Ramos (cell line): ENCODE results near the gene LRFN4.
"Not testable (repeated sequence)": the region's sequence is repeated elsewhere in the genome, so short reads cannot be mapped to it uniquely, and the experiment has no call there.

Experiments
- in situ Hi-C: fragments of 300-500 bp; cut with MboI; formaldehyde crosslinking; loops from one replicate; pipeline ENCODE4 v1.14.3; 2022; ENCODE audit warnings: low sequenced_read_pairs; ENCODE audit not compliant: unreplicated experiment

Gene LRFN4

DNA sequence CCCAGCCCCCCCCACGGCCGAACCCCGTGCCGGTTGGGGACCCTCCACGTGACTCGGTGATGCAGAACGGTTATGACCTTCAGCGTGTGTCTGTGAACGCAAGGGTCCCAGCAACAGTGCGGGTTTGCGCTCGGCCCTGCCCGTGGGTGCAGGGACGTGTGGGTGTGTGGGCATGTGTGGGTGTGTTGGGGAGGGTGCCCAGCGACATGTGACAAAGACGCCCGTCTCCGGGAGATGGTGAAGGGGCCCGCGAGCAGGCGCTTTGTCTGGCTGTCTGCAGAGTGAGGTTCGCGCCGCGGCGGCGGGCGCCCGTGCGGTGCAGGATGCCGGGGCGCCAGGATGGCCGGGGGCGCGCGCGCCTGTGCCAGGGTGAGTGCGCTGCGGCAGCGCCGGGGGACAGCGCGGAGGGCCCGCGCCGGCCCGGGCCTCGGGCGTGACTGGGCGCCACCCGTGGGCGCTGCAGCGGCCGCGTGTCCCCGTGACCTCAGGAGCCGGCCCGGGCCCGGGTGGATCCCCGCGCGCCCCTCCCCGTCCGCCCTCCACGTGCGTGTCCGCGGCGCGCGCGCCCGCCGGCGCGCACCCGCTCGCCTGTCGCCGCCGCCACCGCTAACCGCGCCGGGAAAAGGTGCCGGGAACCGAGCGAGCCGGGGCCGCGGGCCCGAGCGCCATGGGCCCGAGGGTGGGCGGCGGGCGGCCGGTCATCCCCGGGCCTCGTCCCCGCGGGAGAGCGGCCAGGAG, at the start of gene LRFN4:
LRFN4 (plus strand) TSS at position 569 of the 738 bp plus-strand sequence. CDS start 681 bp downstream, outside the sequence.
- in situ Hi-C loops = no loop called here

GRCh38 chr11:66809592-66809991, 47.3 kb upstream of the LRFN4 start:
- in situ Hi-C loops = no loop called here

- in situ Hi-C loops = no loop called here
These were observed 46.2 kb upstream of the LRFN4 start for GRCh38 chr11:66810576-66811185.

- in situ Hi-C loops = no loop called here
These were observed 42.2 kb upstream of the LRFN4 start for GRCh38 chr11:66814678-66815077.

- in situ Hi-C loops = no loop called here
These were observed 41.2 kb upstream of the LRFN4 start for GRCh38 chr11:66815646-66816045.

DNA sequence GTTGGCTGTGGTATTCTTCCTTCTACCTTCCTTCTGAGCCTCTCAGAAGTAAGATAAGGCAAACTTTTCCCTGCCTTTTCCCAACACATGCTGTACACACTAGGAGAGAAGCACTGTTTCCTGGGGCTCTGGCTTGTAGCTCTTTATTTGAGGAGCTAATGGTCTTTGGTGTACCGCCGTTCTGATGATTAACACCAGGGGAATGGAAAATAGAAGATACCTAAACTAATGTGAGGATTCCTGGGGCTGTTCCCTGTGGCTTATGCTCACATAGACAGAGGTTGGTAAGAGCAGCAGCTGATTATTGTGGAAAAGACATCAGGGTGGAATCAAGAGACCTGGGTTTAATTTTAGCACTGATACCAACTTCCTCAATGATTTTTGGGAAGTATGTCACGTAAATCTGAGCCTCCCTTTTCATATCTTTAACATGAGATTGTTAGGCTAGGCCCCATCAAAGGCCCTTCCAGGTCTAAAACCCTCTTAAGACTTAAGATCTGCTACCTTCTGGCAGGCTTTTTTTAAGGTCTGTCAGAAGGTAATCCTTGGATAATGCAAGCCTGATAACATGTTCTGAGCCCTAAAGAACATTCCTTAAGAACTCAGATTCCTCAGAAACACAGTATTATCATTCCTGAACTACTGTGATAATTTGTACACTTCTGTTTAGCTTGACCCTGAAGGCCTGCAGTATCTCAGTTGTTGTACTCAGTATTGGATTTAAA, 38.5 kb upstream of the LRFN4 start:
- in situ Hi-C loops = no loop called here

DNA sequence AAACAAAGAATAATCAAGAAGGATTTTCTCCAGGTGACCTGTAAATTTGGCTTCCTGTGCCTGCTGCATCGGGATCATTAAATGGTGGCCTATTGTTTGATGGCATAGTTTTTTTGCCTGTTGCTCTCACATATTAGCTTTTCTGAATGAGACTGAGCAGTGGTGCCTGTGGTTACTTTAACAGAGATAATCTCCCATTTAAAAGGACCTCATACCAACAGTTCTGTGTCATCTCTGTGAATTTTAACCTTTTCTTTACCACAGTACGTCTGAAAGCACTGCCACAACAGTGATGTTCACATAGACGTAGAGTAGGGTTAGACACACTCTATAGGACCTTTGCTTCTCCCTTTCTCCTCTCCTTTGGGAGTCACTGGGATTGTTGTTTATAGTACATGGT, 36.5 kb upstream of the LRFN4 start:
- in situ Hi-C loops = no loop called here

GRCh38 chr11:66820901-66821300, 36.0 kb upstream of the LRFN4 start:
- in situ Hi-C loops = no loop called here

- in situ Hi-C loops = no loop called here
These were observed 33.2 kb upstream of the LRFN4 start for GRCh38 chr11:66823700-66824099.

DNA sequence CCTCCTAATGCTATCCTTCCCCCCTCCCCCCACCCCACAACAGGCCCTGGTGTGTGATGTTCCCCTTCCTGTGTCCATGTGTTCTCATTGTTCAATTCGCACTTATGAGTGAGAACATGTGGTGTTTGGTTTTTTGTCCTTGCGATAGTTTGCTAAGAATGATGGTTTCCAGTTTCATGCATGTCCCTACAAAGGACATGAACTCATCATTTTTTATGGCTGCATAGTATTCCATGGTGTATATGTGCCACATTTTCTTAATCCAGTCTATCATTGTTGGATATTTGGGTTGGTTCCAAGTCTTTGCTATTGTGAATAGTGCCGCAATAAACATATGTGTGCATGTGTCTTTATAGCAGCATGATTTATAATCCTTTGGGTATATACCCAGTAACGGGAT, 32.3 kb upstream of the LRFN4 start:
- in situ Hi-C loops = not testable (repeated sequence)

DNA sequence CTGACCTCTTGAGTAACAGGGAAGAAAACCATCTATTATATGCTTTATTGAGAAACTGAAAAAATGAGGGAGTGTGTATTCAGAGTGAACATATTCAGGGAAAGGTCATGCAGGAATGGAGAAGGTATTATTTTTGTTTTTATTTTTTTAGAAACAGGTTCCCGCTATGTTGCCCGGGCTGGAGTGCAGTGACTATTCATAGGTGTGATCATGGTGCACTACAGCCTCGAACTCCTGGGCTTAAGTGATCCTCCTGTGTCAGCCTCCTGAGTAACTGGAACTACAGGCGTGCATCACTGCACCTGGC, 22.4 kb upstream of the LRFN4 start:
- in situ Hi-C loops = loop anchor here (5.0 kb wide), 1 partner anchor 142 kb away; no protein-coding TSS in a partner anchor

DNA sequence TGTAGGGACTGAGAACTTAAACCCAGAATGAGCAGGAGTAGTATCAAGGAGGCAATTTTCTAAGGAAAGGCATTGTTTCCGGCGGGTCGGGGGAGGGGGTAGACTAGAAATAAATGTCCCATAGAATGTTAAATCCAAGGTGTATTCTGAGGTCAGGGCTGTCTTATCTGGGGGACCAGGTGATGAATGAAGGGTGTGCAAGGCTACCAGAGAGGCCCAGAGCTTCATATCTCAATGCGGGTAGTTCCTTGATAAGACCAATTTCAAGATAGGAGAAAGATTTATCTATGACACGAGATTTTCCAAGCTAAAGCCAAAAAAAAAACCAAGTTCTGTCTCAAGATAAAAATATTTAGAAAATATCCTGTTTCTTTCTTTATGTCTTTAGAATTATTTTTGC, 21.9 kb upstream of the LRFN4 start:
- in situ Hi-C loops = loop anchor here (5.0 kb wide), 1 partner anchor 143 kb away; no protein-coding TSS in a partner anchor

DNA sequence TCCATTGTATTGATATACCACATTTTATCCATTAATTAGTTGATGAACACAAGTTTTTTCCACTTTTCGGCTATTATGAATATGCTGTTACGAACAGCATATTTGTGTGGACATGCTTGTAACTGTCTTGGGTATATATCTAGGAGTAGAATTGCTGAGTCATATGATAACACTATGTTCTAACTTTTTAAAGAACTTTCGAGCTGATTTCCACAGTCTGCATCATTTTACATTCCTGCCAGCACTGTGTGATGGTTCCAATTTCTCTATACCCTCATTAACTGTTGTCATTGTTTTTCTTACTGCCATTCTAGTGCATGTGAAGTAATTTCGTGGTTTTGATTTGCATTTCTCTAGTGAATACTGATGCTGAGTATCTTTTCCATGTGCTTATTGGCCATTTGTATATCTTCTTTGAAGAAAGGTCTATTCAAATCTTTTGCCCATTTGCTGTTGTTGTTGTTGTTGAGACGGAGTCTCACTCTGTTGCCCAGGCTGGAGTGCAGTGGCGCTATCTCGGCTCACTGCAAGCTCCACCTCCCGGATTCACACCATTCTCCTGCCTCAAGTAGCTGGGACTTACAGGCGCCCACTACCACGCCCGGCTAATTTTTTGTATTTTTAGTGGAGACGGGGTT, 21.0 kb upstream of the LRFN4 start:
- in situ Hi-C loops = no loop called here

DNA sequence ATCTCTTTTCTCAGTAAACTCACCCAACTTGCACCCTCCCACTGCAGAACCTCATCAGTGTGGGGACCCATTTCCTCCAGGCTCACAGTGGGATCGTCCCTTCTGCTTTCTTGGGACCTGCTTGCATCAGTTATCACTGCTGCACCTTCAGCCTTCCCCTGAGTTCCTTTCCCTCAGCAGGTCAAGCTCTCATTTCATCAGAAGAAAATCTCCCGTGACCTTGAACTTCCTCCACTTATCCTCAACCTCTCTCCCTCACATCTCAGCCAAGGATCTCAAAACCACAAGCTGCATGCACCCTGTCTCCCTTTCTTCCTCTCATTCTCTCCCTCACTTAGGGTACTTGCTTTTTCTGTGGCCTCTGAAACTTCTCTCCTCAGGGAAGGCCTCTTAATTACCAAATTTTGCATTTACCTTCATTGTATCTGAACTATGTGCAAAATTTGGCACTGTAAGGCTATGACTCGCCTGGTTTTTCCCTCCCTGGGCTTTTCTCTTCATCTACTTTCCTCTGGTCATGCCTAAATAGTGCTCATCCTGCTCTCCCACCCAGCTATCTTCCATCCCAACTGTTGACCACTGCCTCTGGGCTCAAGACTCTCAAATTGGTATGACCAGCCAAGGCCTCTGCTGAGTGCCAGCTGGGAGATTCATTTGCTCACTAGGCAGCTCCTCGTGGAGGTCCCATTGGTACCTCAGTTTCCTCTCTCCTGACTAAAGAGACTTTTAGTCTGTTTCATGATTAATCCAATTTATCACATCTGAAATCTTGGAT, 16.4 kb upstream of the LRFN4 start:
- in situ Hi-C loops = loop anchor here (5.0 kb wide), 1 partner anchor 42 kb away; no protein-coding TSS in a partner anchor

GRCh38 chr11:66841861-66842260, 15.0 kb upstream of the LRFN4 start:
- in situ Hi-C loops = loop anchor here (5.0 kb wide), 1 partner anchor 40 kb away; no protein-coding TSS in a partner anchor

GRCh38 chr11:66842501-66842895, 14.4 kb upstream of the LRFN4 start:
- in situ Hi-C loops = loop anchor here (5.0 kb wide), 1 partner anchor 40 kb away; no protein-coding TSS in a partner anchor

GRCh38 chr11:66842896-66843775, 13.7 kb upstream of the LRFN4 start, which contains the start of gene RCE1:
RCE1 (plus strand) TSS chr11:66843441; CDS start chr11:66843456, 15 bp downstream.
- in situ Hi-C loops = loop anchor here (5.0 kb wide), 1 partner anchor 39 kb away; no protein-coding TSS in a partner anchor

GRCh38 chr11:66843776-66844495, 12.9 kb upstream of the LRFN4 start:
- in situ Hi-C loops = loop anchor here (5.0 kb wide), 1 partner anchor 38 kb away; no protein-coding TSS in a partner anchor
